GM12875 (cell line): Measurements from ENCODE around the gene AUH.

Source experiments
- H3K4me3 ChIP-seq: one replicate; pipeline ENCODE4 v1.5.1; 2011; ENCODE audit warnings: low read depth, low read length, control low read depth
- CTCF ChIP-seq: IDR thresholded peaks from 2 replicates; pipeline ENCODE4 v1.5.1; 2011; ENCODE audit warnings: low read depth, mild to moderate bottlenecking, control low read depth, inconsistent platforms, low read length, moderate library complexity, borderline replicate concordance; ENCODE audit not compliant: insufficient read depth

Gene AUH

GRCh38 chr9:91305596-91306295 is 56.0 kb downstream of the AUH start:
- no peak for TF ChIP-seq CTCF
- no peak overlapping the region for H3K4me3 ChIP-seq

GRCh38 chr9:91303741-91304415 is 57.8 kb downstream of the AUH start:
- no peak for TF ChIP-seq CTCF
- no peak overlapping the region for H3K4me3 ChIP-seq

- no peak for TF ChIP-seq CTCF
Measured at GRCh38 chr9:91302831-91303230, 58.9 kb downstream of the AUH start.

GRCh38 chr9:91301161-91301560 is 60.6 kb downstream of the AUH start:
- H3K4me3 ChIP-seq: no peak overlapping the region
- TF ChIP-seq CTCF: no peak

More at GRCh38 chr9:91302831-91303230, 58.9 kb downstream of the AUH start:
- H3K4me3 ChIP-seq: no peak overlapping the region

- H3K4me3 ChIP-seq: no peak overlapping the region
- no peak for TF ChIP-seq CTCF
Measured at GRCh38 chr9:91298311-91298710, 63.4 kb downstream of the AUH start.

GRCh38 chr9:91297306-91297705 is 64.4 kb downstream of the AUH start:
- no peak for TF ChIP-seq CTCF
- H3K4me3 ChIP-seq: no peak overlapping the region

- H3K4me3 ChIP-seq: no peak overlapping the region
Measured at GRCh38 chr9:91296354-91296753, 65.4 kb downstream of the AUH start.

More at GRCh38 chr9:91296354-91296753, 65.4 kb downstream of the AUH start:
- TF ChIP-seq CTCF: no peak
